ENCODE data around the gene ADGRL3.
"Not testable (repeated sequence)": the region's sequence is repeated elsewhere in the genome, so short reads cannot be mapped to it uniquely, and the experiment has no call there.

The ADGRL3 gene

GRCh38 chr4:61205066-61205465 lies 4.9 kb downstream of the ADGRL3 start:
- DNase-seq (ENCODE audit: low spot score): no peak

DNA sequence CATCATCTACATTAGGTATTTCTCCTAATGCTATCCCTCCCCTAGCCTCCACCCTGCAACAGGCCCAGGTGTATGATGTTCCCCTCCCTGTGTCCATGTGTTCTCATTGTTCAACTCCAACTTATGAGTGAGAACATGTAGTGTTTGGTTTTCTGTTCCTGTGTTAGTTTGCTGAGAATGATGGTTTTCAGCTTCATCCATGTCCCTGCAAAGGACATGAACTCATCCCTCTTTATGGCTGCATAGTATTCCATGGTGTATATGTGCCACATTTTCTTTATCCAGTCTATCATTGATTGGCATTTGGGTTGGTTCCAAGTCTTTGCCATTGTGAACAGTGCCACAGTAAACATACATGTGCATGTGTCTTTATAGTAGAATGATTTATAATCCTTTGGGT lies 7.0 kb downstream of the ADGRL3 start:
- DNase-seq (ENCODE audit: low spot score): not testable (repeated sequence)

GRCh38 chr4:61210186-61210939 lies 10.2 kb downstream of the ADGRL3 start:
- no peak for DNase-seq (ENCODE audit: low spot score)

- DNase-seq (ENCODE audit: low spot score): no peak
Observed at GRCh38 chr4:61211781-61212180, 11.7 kb downstream of the ADGRL3 start.

DNA sequence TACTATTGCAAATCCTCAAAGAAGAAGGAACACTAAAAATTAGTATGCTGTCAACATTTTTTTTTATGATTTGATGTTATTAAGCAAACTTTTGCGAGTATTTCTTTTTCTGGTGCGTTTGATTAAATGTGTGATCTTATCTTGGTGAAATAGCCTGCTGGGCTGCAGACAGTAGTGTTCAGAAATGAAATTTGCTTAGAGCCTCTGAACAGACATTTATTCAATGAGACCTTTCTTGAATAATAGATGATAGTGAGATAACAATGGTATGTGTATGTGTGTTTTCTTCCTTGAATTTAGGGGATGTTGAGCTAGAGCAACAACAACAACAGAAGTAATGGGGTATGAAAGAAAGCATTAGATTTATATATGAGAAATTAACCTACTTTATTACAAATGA lies 12.7 kb downstream of the ADGRL3 start:
- DNase-seq (ENCODE audit: low spot score): no peak

GRCh38 chr4:61214680-61215079 lies 14.6 kb downstream of the ADGRL3 start:
- no peak for DNase-seq (ENCODE audit: low spot score)

DNA sequence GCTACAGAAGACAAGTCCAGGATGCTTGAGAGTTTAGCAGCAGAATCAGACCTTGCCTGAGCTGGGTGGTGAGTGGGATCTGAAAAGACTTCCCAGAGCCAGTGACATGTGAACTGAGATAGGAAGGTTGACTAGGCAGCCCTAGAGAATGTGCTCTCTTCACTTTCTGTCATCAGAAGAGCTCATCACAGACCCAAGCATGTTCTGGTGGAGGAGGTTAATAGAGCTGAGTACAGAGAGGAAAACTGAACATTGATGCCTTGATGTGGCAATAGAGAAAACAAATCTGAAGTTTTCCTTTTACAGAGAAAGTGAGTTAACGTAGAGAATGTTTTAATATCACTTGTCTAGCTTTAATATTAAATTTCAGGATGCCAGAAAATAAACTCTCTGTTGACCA lies 17.1 kb downstream of the ADGRL3 start:
- DNase-seq (ENCODE audit: low spot score): no peak

DNA sequence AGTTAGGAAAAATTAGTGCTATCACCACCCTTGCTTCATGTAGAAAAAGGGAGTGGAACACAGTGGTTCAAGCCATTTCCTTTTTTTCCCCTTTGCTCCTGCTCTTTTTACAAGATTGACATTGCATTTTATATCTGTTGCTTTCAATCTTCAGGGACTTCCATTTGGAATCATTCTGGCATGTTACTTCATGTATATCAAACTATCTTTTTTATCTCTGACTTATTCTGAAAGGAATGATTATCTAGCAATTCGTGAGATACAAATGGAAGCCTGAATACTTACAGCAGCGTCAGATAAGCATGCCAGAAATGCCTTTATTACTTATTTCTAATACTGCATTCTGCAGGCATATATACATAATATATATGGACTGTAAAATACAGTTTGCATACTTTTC lies 20.4 kb downstream of the ADGRL3 start:
- no peak for DNase-seq (ENCODE audit: low spot score)

DNA sequence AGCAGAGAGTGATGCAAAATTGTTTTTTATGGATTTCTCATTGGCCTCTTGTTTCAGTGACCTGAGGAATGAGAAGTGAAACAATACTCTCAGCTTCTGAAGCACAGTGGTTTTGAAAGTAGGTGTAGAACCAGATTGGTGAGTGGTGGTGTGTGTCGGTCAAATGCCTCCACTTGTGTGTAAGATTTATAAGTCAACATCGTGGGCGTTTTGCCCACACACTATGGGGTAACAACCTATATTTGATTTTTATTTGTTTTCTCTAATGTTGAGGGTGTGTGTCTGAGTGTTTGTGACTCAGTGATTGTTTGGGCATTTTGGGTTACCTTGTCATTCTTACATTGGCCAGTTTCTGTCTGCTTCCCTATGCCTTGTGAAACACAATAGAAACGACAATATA lies 23.3 kb downstream of the ADGRL3 start:
- DNase-seq (ENCODE audit: low spot score): no peak

GRCh38 chr4:61224573-61224972 lies 24.4 kb downstream of the ADGRL3 start:
- no peak for DNase-seq (ENCODE audit: low spot score)

GRCh38 chr4:61225656-61226055 lies 25.5 kb downstream of the ADGRL3 start:
- DNase-seq (ENCODE audit: low spot score): no peak

- no peak for DNase-seq (ENCODE audit: low spot score)
Observed at GRCh38 chr4:61231421-61231820, 31.3 kb downstream of the ADGRL3 start.

DNA sequence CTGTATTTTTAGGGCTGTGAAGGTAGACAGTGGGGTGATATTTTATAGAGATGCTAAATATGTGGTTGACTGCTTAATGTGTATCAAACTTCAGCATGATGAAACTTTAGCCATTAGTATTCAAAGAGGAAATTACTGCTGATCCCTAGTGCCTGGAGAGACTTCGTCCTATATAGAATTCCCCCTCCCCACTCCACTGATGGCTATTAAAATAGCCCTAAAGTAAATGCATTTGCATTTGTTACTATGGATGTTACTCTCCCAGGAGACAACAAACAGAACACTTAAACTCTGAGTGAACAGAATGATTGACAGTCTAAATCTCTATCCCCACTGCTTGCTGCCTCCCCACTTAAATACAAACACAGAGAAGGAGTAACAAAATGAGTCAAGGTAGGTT lies 39.1 kb downstream of the ADGRL3 start:
- no peak for DNase-seq (ENCODE audit: low spot score)

DNA sequence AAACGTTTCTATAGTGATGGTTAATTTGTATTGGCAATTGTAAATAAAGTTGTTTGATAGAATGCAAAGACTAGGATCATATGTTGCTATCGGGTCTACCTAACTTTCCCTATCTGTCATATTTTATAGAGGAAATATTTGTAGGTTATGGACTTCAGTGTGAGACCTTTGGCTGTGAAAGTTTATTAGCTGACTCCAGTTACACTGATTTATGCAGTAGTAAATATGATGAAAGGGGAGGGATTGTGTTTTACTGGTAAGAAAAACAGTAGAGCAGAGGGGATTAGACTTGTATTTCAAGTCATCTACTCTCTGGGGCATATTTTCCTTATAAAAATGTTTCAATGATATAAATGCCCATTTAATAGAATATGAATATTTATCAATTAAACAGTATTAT lies 43.8 kb downstream of the ADGRL3 start:
- no peak for DNase-seq (ENCODE audit: low spot score)

DNA sequence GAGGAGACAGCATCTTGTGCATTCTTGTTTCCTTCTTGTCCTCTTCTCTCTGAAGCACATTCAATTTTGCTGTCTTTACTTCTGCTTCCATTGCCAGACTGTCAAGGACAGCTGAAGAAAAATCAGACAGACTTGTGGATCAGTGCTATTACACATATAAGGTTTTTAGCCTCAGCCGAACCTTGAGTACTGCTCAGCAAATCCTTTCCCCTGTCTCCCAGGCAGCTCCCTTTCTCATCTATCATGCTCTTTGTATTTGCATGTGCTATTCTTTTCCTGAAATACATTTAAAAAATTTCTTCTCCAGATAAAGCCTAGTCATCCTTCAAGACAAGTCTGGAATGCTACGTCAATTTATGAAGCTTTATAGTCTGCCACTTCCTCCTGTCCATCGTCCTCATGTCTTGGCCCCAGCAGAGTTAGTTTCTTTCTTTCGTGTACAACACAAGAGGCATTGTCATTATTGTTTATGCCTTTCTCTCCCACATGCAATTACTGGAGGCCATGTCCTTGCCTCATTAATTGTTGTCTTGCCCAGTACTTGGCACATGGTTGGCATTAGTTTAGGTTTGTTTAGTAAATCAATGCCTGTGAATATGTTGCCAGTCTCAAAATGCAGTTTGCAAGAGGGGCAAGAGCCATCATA lies 45.1 kb downstream of the ADGRL3 start:
- no peak for DNase-seq (ENCODE audit: low spot score)

DNA sequence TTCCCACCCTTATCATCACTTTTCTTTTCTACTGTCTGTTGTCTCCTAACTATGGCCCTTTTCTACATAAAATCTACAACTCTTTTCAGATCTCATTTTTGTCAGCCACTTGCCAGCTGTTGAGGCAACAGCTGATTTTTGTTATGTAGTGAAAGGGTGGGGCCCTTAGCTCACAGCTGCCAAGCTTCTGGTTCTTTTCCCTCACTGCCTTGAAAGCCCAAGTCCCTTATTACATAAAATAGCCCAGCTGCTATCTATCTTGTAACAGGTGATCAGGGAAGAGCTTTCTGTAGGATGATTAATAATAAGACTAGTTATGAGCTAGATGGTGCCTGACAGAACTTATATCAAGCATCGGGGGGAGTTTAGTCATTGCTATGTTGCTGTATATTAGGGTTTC lies 45.9 kb downstream of the ADGRL3 start:
- DNase-seq (ENCODE audit: low spot score): no peak

DNA sequence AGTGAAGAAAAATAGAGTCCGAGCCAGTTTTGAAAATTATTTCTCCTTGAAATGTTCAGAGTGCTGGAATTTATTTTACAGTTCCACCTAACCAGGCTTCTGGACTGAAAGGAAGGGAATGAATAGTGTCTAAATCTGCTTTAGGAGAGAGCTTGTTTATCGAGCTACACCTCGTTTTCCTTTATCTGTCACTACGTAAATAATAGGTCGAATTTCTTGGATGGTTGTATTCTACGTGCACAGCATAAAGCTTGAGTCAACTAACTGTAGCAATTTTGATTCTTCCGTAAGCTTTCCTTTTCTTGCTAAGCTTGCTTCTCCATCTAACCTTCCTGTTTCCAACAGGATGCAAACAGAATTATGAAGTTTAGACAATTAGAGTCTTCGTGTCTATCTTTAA lies 48.6 kb downstream of the ADGRL3 start:
- DNase-seq (ENCODE audit: low spot score): no peak

GRCh38 chr4:61251129-61251528 lies 51.0 kb downstream of the ADGRL3 start:
- DNase-seq (ENCODE audit: low spot score): no peak

DNA sequence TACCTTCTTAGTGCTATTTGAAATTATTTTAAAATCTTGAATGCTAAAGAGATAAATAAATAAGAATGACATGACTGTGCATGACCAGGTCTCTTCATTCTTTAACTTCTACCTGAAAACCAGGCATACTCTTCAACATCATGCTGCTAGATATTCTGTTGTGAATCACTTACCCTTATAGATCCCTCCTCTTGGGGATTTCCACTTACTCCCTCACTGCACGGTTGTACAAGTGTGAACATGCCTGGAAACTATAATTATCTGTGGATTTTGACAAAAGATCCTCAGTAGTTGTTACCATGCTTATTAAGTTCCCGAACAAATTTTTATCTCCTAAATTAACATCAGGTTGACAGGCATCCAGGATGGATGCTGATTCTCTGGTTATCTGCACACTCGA lies 54.3 kb downstream of the ADGRL3 start:
- DNase-seq (ENCODE audit: low spot score): no peak

DNA sequence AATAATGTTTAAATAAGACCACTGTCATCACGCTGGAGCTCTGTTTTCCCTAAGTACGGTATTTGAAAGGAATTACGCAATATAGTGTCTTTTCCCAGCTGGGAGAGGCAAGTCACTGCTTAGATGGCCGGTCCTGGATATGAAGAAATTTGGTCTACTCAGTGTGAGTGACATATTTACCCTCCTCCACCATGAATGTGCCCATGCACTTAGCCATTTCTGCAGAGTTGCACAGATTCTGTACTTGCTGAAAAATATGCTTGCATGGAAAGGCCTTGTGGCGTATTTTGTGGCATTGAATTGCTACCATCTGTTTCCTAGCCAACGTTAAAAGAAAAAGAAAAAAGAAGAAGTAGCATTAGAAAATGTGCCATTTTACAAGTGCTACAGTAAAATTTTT lies 73.1 kb downstream of the ADGRL3 start:
- no peak for DNase-seq (ENCODE audit: low spot score)

- DNase-seq (ENCODE audit: low spot score): no peak
Observed at GRCh38 chr4:61274286-61274685, 74.2 kb downstream of the ADGRL3 start.

DNA sequence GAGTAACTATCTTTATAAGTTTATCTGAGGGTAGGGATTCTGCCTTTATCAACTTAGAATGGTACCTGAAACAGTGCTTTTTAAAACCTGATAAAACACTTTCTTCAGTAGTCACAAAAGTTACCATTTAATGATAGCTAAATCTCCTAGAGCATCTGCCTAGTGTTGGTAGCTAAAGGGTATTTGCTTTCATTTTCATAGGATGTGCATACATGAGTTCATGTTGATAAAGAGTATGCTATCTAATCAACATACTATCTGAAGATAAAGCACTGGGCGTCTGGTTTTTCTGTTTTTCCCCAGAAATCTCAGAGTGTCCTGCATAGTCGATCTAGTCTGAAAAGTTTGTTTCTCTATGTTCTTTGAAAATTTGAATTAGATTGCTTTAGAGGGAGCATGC lies 75.1 kb downstream of the ADGRL3 start:
- no peak for DNase-seq (ENCODE audit: low spot score)

DNA sequence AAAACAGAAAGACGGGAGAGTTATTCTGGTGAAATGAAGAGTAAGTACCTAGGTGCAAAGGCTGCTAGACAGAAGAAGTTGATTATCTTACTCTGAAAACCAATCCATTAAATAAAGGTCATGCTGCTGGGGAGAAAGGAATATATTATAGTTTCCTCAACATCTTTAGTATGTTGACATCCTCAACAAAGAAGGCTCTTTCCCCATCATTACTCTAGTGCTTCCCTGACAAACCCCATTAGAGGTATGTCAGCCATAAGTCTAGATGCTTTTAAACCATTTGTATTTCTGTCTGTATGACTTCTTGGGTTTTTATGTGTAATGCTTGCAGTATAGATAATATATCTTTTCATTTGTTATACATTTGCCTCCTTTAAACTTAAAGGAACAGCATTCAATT lies 75.9 kb downstream of the ADGRL3 start:
- DNase-seq (ENCODE audit: low spot score): no peak
